ENCODE data around the gene BCL11B.
"Not testable (repeated sequence)": the region's sequence is repeated elsewhere in the genome, so short reads cannot be mapped to it uniquely, and the experiment has no call there.

The BCL11B gene

GRCh38 chr14:99186336-99186735 is 85.7 kb downstream of the BCL11B start:
- not testable (repeated sequence) for H3K4me1 ChIP-seq (ENCODE audit: control insufficient read depth in 2 of 2, insufficient read depth in 2 of 2, low read length in 2 of 2); H3K27me3 ChIP-seq (ENCODE audit: control insufficient read depth in 2 of 2, insufficient read depth in 2 of 2, low read length in 2 of 2); H3K36me3 ChIP-seq (ENCODE audit: control insufficient read depth in 2 of 2, insufficient read depth in 2 of 2, low read length in 2 of 2); H3K9me3 ChIP-seq (ENCODE audit: control insufficient read depth in 2 of 2, low read length in 2 of 2); H3K27ac ChIP-seq (ENCODE audit: low read depth in 2 of 2, low read length in 2 of 2); H3K9ac ChIP-seq (ENCODE audit: low read depth in 1 of 2, low read length in 2 of 2); H3K4me3 ChIP-seq (ENCODE audit: low read length in 2 of 2)

- no peaks in the 10 kb centered on the region for H3K36me3 ChIP-seq (ENCODE audit: control insufficient read depth in 2 of 2, insufficient read depth in 2 of 2, low read length in 2 of 2)
- no peak overlapping the region for H3K27ac ChIP-seq (ENCODE audit: low read depth in 2 of 2, low read length in 2 of 2)
- no peaks in the 10 kb centered on the region for H3K4me1 ChIP-seq (ENCODE audit: control insufficient read depth in 2 of 2, insufficient read depth in 2 of 2, low read length in 2 of 2)
- H3K9ac ChIP-seq (ENCODE audit: low read depth in 1 of 2, low read length in 2 of 2), result no peak overlapping the region
- H3K9me3 ChIP-seq (ENCODE audit: control insufficient read depth in 2 of 2, low read length in 2 of 2), result no peaks in the 10 kb centered on the region
- no peak overlapping the region for H3K4me3 ChIP-seq (ENCODE audit: low read length in 2 of 2)
- H3K27me3 ChIP-seq (ENCODE audit: control insufficient read depth in 2 of 2, insufficient read depth in 2 of 2, low read length in 2 of 2), result no peaks in the 10 kb centered on the region
Observed at GRCh38 chr14:99185436-99186068, 86.4 kb downstream of the BCL11B start.

GRCh38 chr14:99183716-99184115 is 88.3 kb downstream of the BCL11B start:
- no peaks in the 10 kb centered on the region for H3K36me3 ChIP-seq (ENCODE audit: control insufficient read depth in 2 of 2, insufficient read depth in 2 of 2, low read length in 2 of 2)
- no peaks in the 10 kb centered on the region for H3K27me3 ChIP-seq (ENCODE audit: control insufficient read depth in 2 of 2, insufficient read depth in 2 of 2, low read length in 2 of 2)

GRCh38 chr14:99183311-99183710 is 88.7 kb downstream of the BCL11B start:
- Histone ChIP-seq H3K36me3 (ENCODE audit: control insufficient read depth in 2 of 2, insufficient read depth in 2 of 2, low read length in 2 of 2) (no peaks in the 10 kb centered on the region), H3K4me1 (ENCODE audit: control insufficient read depth in 2 of 2, insufficient read depth in 2 of 2, low read length in 2 of 2) (peaks cover 1 to 5% of the 10 kb centered on the region in 2 donors), H3K9me3 (ENCODE audit: control insufficient read depth in 2 of 2, low read length in 2 of 2) (no peaks in the 10 kb centered on the region)

More at GRCh38 chr14:99183716-99184115, 88.3 kb downstream of the BCL11B start:
- Histone ChIP-seq H3K9me3 (ENCODE audit: control insufficient read depth in 2 of 2, low read length in 2 of 2) (no peaks in the 10 kb centered on the region), H3K27ac (ENCODE audit: low read depth in 2 of 2, low read length in 2 of 2) (no peak overlapping the region), H3K4me3 (ENCODE audit: low read length in 2 of 2) (no peak overlapping the region), H3K9ac (ENCODE audit: low read depth in 1 of 2, low read length in 2 of 2) (no peak overlapping the region), H3K4me1 (ENCODE audit: control insufficient read depth in 2 of 2, insufficient read depth in 2 of 2, low read length in 2 of 2) (peaks cover 0 to under 1% of the 10 kb centered on the region in 2 donors)

GRCh38 chr14:99182548-99183250 is 89.3 kb downstream of the BCL11B start:
- H3K9me3 ChIP-seq (ENCODE audit: control insufficient read depth in 2 of 2, low read length in 2 of 2), result no peaks in the 10 kb centered on the region
- H3K36me3 ChIP-seq (ENCODE audit: control insufficient read depth in 2 of 2, insufficient read depth in 2 of 2, low read length in 2 of 2), result no peaks in the 10 kb centered on the region
- H3K4me1 ChIP-seq (ENCODE audit: control insufficient read depth in 2 of 2, insufficient read depth in 2 of 2, low read length in 2 of 2), result peaks cover 3 to 7% of the 10 kb centered on the region in 2 donors
- no peak overlapping the region for H3K27ac ChIP-seq (ENCODE audit: low read depth in 2 of 2, low read length in 2 of 2)
- no peaks in the 10 kb centered on the region for H3K27me3 ChIP-seq (ENCODE audit: control insufficient read depth in 2 of 2, insufficient read depth in 2 of 2, low read length in 2 of 2)
- H3K9ac ChIP-seq (ENCODE audit: low read depth in 1 of 2, low read length in 2 of 2), result no peak overlapping the region
- no peak overlapping the region for H3K4me3 ChIP-seq (ENCODE audit: low read length in 2 of 2)

More at GRCh38 chr14:99183311-99183710, 88.7 kb downstream of the BCL11B start:
- no peaks in the 10 kb centered on the region for H3K27me3 ChIP-seq (ENCODE audit: control insufficient read depth in 2 of 2, insufficient read depth in 2 of 2, low read length in 2 of 2)
- no peak overlapping the region for H3K9ac ChIP-seq (ENCODE audit: low read depth in 1 of 2, low read length in 2 of 2)
- H3K4me3 ChIP-seq (ENCODE audit: low read length in 2 of 2), result no peak overlapping the region
- no peak overlapping the region for H3K27ac ChIP-seq (ENCODE audit: low read depth in 2 of 2, low read length in 2 of 2)

- Histone ChIP-seq H3K27me3 (ENCODE audit: control insufficient read depth in 2 of 2, insufficient read depth in 2 of 2, low read length in 2 of 2) (no peaks in the 10 kb centered on the region), H3K27ac (ENCODE audit: low read depth in 2 of 2, low read length in 2 of 2) (no peak overlapping the region), H3K9ac (ENCODE audit: low read depth in 1 of 2, low read length in 2 of 2) (no peak overlapping the region), H3K36me3 (ENCODE audit: control insufficient read depth in 2 of 2, insufficient read depth in 2 of 2, low read length in 2 of 2) (no peaks in the 10 kb centered on the region), H3K4me3 (ENCODE audit: low read length in 2 of 2) (no peak overlapping the region), H3K9me3 (ENCODE audit: control insufficient read depth in 2 of 2, low read length in 2 of 2) (no peaks in the 10 kb centered on the region), H3K4me1 (ENCODE audit: control insufficient read depth in 2 of 2, insufficient read depth in 2 of 2, low read length in 2 of 2) (peaks cover 3 to 7% of the 10 kb centered on the region in 2 donors)
Observed at GRCh38 chr14:99181804-99182520, 90.0 kb downstream of the BCL11B start.

- no peak overlapping the region for H3K9ac ChIP-seq (ENCODE audit: low read depth in 1 of 2, low read length in 2 of 2)
- no peaks in the 10 kb centered on the region for H3K9me3 ChIP-seq (ENCODE audit: control insufficient read depth in 2 of 2, low read length in 2 of 2)
- H3K4me3 ChIP-seq (ENCODE audit: low read length in 2 of 2), result no peak overlapping the region
- H3K27ac ChIP-seq (ENCODE audit: low read depth in 2 of 2, low read length in 2 of 2), result no peak overlapping the region
- no peaks in the 10 kb centered on the region for H3K36me3 ChIP-seq (ENCODE audit: control insufficient read depth in 2 of 2, insufficient read depth in 2 of 2, low read length in 2 of 2)
- H3K4me1 ChIP-seq (ENCODE audit: control insufficient read depth in 2 of 2, insufficient read depth in 2 of 2, low read length in 2 of 2), result peaks cover 3 to 7% of the 10 kb centered on the region in 2 donors
- H3K27me3 ChIP-seq (ENCODE audit: control insufficient read depth in 2 of 2, insufficient read depth in 2 of 2, low read length in 2 of 2), result no peaks in the 10 kb centered on the region
Observed at GRCh38 chr14:99181241-99181640, 90.8 kb downstream of the BCL11B start.

GRCh38 chr14:99179946-99180345 is 92.1 kb downstream of the BCL11B start:
- Histone ChIP-seq H3K4me1 (ENCODE audit: control insufficient read depth in 2 of 2, insufficient read depth in 2 of 2, low read length in 2 of 2) (peaks cover 3 to 7% of the 10 kb centered on the region in 2 donors), H3K27ac (ENCODE audit: low read depth in 2 of 2, low read length in 2 of 2) (no peak overlapping the region), H3K36me3 (ENCODE audit: control insufficient read depth in 2 of 2, insufficient read depth in 2 of 2, low read length in 2 of 2) (peaks cover 0 to 3% of the 10 kb centered on the region in 2 donors), H3K9ac (ENCODE audit: low read depth in 1 of 2, low read length in 2 of 2) (no peak overlapping the region), H3K4me3 (ENCODE audit: low read length in 2 of 2) (no peak overlapping the region), H3K27me3 (ENCODE audit: control insufficient read depth in 2 of 2, insufficient read depth in 2 of 2, low read length in 2 of 2) (no peaks in the 10 kb centered on the region), H3K9me3 (ENCODE audit: control insufficient read depth in 2 of 2, low read length in 2 of 2) (no peaks in the 10 kb centered on the region)

- Histone ChIP-seq H3K9me3 (ENCODE audit: control insufficient read depth in 2 of 2, low read length in 2 of 2) (no peaks in the 10 kb centered on the region), H3K27me3 (ENCODE audit: control insufficient read depth in 2 of 2, insufficient read depth in 2 of 2, low read length in 2 of 2) (no peaks in the 10 kb centered on the region), H3K4me3 (ENCODE audit: low read length in 2 of 2) (no peak overlapping the region)
Observed at GRCh38 chr14:99179506-99179905, 92.5 kb downstream of the BCL11B start.

More at GRCh38 chr14:99179506-99179905, 92.5 kb downstream of the BCL11B start:
- Histone ChIP-seq H3K36me3 (ENCODE audit: control insufficient read depth in 2 of 2, insufficient read depth in 2 of 2, low read length in 2 of 2) (peaks cover 0 to 3% of the 10 kb centered on the region in 2 donors), H3K4me1 (ENCODE audit: control insufficient read depth in 2 of 2, insufficient read depth in 2 of 2, low read length in 2 of 2) (peaks cover 3 to 7% of the 10 kb centered on the region in 2 donors), H3K27ac (ENCODE audit: low read depth in 2 of 2, low read length in 2 of 2) (no peak overlapping the region), H3K9ac (ENCODE audit: low read depth in 1 of 2, low read length in 2 of 2) (no peak overlapping the region)

Measured in mucosa of rectum (tissue), 2 donors.